Fibroblast of the aortic adventitia (primary cell): ENCODE measurements around the gene CDK5RAP2. TPM values are rescaled to one million over a fixed set of nuclear protein-coding genes. Genes with fewer than 3 reads are reported as not detected.
A peak's percentile ranks its signal among the peaks of the same experiment; 100 is the strongest.

Source experiments
- DNase-seq: peaks from one replicate; pipeline ENCODE4 v3.0.0-alpha.2; 2010; ENCODE audit warnings: low read depth
- H3K4me3 ChIP-seq: 2 replicates; pipeline ENCODE4 v1.5.1; 2011; ENCODE audit warnings: low read depth, mild to moderate bottlenecking, control low read depth, low read length, moderate library complexity
- CTCF ChIP-seq: IDR thresholded peaks from 2 replicates; pipeline ENCODE4 v1.5.1; 2011; ENCODE audit warnings: mild to moderate bottlenecking, low read length, control low read depth, inconsistent platforms; ENCODE audit not compliant: insufficient read depth
- total RNA-seq: library from RNA; depleted of rRNA; stranded (reverse); fragments of >200 nt; gene quantifications from 2 replicates; pipeline ENCODE4 v1.2.3, GENCODE V29; 2012; ENCODE audit warnings: low replicate concordance

Gene CDK5RAP2
- total RNA-seq, 1 donor, result 36.8 TPM

- H3K4me3 ChIP-seq, result no peak overlapping the region
- no peak for TF ChIP-seq CTCF
- DNase-seq, result no peak
Observed at GRCh38 chr9:120385606-120386389, 194.2 kb downstream of the CDK5RAP2 start.

- TF ChIP-seq CTCF, result no peak
- no peak overlapping the region for H3K4me3 ChIP-seq
- no peak for DNase-seq
Observed at GRCh38 chr9:120384925-120385272, 195.1 kb downstream of the CDK5RAP2 start.

- no peak overlapping the region for H3K4me3 ChIP-seq
- DNase-seq, result peak; percentile 59
- TF ChIP-seq CTCF, result no peak
Observed at GRCh38 chr9:120383999-120384924, 195.7 kb downstream of the CDK5RAP2 start.

- no peak for TF ChIP-seq CTCF
- H3K4me3 ChIP-seq, result no peak overlapping the region
- no peak for DNase-seq
Observed at GRCh38 chr9:120383611-120383998, 196.4 kb downstream of the CDK5RAP2 start.

GRCh38 chr9:120382453-120382852, 197.5 kb downstream of the CDK5RAP2 start:
- no peak for DNase-seq
- H3K4me3 ChIP-seq, result no peak overlapping the region
- TF ChIP-seq CTCF, result no peak

- no peak for TF ChIP-seq CTCF
- H3K4me3 ChIP-seq, result no peak overlapping the region
- DNase-seq, result no peak
Observed at GRCh38 chr9:120381839-120382238, 198.1 kb downstream of the CDK5RAP2 start.
